Fibroblast of pulmonary artery (primary cell): Measurements from ENCODE around the gene NPVF.

Source experiments
- DNase-seq: peaks from one replicate; pipeline ENCODE4 v3.0.0-alpha.2; 2010; ENCODE audit warnings: low read depth
- H3K4me3 ChIP-seq: replicated peaks from 2 replicates; pipeline ENCODE4 v1.5.1; 2011; ENCODE audit warnings: low read depth, mild to moderate bottlenecking, control low read depth, low read length, moderate library complexity
- CTCF ChIP-seq: IDR thresholded peaks from 2 replicates; pipeline ENCODE4 v1.5.1; 2011; ENCODE audit warnings: mild to moderate bottlenecking, control low read depth, low read length, inconsistent platforms; ENCODE audit errors: missing control alignments

The NPVF gene

GRCh38 chr7:25228386-25228785 lies at the start of gene NPVF:
Gene NPVF (minus strand): TSS chr7:25228486. CDS start chr7:25228439, 47 bp downstream.
- H3K4me3 ChIP-seq: no peak within 1 kb of the TSS
- DNase-seq: no peak
- TF ChIP-seq CTCF: no peak

GRCh38 chr7:25272265-25272664 lies 44.0 kb upstream of the NPVF start:
- H3K4me3 ChIP-seq: no peak overlapping the region
- no peak for TF ChIP-seq CTCF
- no peak for DNase-seq

- H3K4me3 ChIP-seq: no peak overlapping the region
These were observed 35.1 kb upstream of the NPVF start for GRCh38 chr7:25263337-25263736.

GRCh38 chr7:25262586-25262985 lies 34.3 kb upstream of the NPVF start:
- peak; percentile 29 for DNase-seq
- TF ChIP-seq CTCF: no peak
- H3K4me3 ChIP-seq: no peak overlapping the region

More at GRCh38 chr7:25263337-25263736, 35.1 kb upstream of the NPVF start:
- no peak for TF ChIP-seq CTCF
- DNase-seq: no peak

- H3K4me3 ChIP-seq: no peak overlapping the region
- TF ChIP-seq CTCF: no peak
- DNase-seq: no peak
These were observed 33.4 kb upstream of the NPVF start for GRCh38 chr7:25261545-25262140.

GRCh38 chr7:25260862-25261494 lies 32.7 kb upstream of the NPVF start:
- DNase-seq: peak; percentile 67
- no peak overlapping the region for H3K4me3 ChIP-seq
- no peak for TF ChIP-seq CTCF
